Cortex of kidney (tissue), 1 donor: Measurements from ENCODE around the gene SGCD.

Experiments used
- DNase-seq: peaks from one replicate; lab custom pipeline; 2025; lab: John Stamatoyannopoulos, UW

SGCD gene

GRCh38 chr5:156361436-156362109 lies 34.6 kb downstream of the SGCD start:
- DNase-seq, result no peak

- no peak for DNase-seq
Measured at GRCh38 chr5:156363861-156364260, 36.9 kb downstream of the SGCD start.

DNA sequence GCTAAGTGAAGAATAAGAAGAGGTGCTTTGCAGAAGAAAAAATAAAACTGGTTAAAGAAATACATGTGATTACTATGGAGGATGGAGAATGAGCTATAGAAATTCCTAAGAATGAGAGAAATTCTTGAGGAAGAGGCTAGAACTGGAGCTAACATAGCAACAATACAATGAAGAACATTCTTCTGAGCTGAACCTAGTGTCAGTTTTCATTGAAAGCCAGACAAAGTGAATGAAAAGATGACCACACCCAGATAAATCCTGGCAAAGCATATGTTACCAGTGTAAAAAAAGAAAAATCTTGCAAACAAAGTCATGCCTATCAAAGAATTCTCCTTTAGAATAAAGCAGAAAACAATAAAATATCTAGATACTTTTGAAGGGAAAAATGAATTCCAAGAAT lies 39.6 kb downstream of the SGCD start:
- DNase-seq, result no peak

GRCh38 chr5:156367597-156367996 lies 40.6 kb downstream of the SGCD start:
- no peak for DNase-seq

DNA sequence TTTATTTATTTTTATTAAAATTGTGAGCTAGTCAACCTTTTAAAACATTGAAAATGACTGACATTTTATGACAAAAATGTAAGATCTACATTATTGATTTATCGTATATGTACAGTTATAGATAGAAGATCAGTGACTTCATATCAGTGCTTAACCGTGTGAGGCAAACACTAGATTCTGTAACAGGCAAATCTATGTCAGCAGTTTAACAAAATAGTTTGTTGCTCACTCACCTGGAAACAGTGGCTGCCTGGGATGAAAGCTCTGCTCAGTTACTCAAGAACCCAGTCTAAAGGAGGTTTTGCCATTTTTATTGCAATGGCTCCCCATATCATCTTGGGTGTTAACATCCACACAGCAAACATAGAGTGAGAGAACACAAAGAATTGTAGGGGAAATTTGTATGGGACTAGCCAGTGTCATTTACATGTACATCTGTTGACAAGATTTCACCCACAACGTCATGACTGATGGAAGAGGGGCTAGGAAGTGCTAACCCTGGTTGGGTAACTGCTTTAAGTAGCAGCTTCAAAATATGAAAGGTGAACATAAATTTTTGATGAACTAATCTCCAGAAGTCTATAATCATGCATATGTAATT lies 49.0 kb downstream of the SGCD start:
- no peak for DNase-seq

- DNase-seq, result no peak
Measured at GRCh38 chr5:156376751-156377150, 49.8 kb downstream of the SGCD start.

DNA sequence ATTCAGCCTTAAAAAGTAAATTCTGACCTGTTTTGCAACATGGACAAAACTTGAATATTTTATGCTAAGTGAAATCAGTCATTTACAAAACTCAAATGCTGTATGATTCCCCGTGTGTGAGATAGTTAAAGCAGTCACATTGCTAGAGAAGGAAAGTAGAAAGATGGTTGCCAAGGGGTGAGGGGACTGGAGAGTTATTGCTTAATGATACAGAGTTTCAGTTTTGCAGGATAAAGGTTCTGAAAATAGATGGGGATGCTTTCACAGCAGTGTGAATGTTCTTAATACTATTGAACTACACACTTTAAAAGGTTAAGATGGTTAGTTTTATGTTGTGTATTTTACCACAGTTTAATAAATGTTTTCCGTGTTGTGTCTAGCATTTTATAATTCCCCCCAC lies 51.2 kb downstream of the SGCD start:
- no peak for DNase-seq

DNA sequence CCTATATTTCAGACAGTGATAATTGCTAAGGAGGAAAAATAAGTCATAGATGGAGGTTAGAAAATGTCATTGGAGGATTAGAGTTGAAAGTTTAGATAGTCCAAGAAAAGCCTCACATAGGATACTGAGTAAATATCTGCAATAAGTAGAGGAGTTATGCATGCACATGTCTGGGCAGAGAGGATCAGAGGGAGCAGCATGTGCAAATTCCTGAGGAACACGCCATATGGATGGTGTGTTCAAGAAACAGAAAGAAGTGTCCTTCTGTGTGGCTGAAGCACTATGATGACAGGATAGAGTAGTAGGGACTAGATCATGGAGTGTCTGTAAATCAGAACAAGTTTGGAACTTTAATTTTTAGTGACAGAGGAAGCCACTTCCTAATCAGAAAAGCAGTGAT lies 52.2 kb downstream of the SGCD start:
- no peak for DNase-seq

DNA sequence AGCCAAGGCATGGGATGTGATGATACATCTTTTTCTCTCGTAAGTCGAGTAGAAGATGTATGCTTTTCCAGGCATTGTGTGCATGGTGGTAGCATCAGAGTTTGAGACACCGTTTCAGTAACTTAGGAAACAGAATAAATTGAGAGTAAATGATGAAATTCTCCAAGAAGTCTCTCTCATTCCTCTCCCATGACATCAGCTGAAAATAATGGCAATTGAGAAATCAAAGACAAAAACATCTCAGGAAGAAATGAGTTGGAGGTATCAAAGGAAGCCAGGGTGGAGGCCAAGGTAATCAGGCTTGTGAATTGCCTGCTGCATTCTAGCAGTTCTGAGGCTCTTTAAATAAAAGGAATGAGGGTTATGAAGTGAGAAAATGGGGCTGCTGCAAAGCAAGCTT lies 53.9 kb downstream of the SGCD start:
- no peak for DNase-seq

GRCh38 chr5:156383510-156384265 lies 56.7 kb downstream of the SGCD start:
- DNase-seq, result no peak

- no peak for DNase-seq
Measured at GRCh38 chr5:156385416-156385815, 58.5 kb downstream of the SGCD start.

- no peak for DNase-seq
Measured at GRCh38 chr5:156386976-156387375, 60.0 kb downstream of the SGCD start.

DNA sequence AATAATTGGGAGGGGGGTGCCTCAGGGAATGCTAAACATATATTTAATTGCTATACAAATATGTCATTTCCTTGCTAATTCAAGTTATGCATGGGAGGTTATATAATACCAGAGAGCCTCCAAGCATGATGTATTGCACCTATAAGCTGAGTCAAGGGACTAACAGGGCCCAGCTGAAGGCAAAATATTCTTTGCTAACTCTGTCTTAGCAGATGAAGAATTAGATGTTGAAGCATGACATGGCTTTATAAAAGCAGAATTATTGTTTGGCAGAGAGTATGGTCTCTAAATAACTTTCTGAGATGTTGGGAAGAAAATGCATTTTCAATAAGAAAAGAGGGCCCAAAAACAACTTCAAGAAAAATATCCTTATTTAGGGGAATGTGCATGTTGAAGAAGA lies 60.4 kb downstream of the SGCD start:
- no peak for DNase-seq

- DNase-seq, result no peak
Measured at GRCh38 chr5:156388233-156388632, 61.3 kb downstream of the SGCD start.

GRCh38 chr5:156391139-156391538 lies 64.2 kb downstream of the SGCD start:
- no peak for DNase-seq

- DNase-seq, result no peak
Measured at GRCh38 chr5:156393980-156394379, 67.0 kb downstream of the SGCD start.

GRCh38 chr5:156394642-156395305 lies 67.8 kb downstream of the SGCD start:
- DNase-seq, result no peak

GRCh38 chr5:156395306-156395675 lies 68.3 kb downstream of the SGCD start:
- DNase-seq, result no peak

DNA sequence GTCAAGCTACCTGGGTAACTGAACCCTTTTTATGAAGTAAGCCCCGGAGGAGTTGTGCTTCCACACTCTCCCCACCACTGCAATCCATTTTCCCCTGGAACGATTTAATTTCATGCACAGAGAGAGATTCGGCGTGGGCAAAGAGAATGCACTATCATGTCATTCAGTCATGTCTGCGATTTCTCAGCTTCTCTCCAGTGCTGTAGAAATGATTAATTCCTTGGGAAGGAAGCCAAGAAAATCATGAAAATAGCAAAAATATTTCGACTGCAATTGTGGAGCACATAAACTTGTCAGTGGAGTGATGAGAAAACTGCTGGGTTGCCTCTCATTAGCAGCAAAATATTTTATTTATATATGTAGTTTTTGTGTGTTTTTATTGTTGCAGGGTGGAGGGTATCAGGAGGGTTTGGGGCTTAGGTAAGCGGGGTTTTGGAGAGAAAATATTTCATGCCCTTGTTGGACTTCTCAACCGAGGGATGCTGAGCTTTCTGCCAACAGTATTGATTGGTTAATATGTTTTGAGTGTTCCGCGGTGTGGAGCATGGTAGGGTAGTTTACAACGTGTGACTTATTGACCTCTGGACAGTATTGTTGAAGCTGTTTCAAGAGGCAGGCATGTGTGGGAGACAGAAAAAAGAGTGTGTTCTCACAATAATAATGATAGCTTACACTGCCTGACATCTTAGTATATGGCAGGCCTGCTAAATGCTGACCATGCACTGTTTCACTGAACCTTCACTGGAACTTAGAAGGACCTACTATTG lies 69.3 kb downstream of the SGCD start:
- DNase-seq, result no peak

GRCh38 chr5:156396830-156397081 lies 69.8 kb downstream of the SGCD start:
- DNase-seq, result no peak

DNA sequence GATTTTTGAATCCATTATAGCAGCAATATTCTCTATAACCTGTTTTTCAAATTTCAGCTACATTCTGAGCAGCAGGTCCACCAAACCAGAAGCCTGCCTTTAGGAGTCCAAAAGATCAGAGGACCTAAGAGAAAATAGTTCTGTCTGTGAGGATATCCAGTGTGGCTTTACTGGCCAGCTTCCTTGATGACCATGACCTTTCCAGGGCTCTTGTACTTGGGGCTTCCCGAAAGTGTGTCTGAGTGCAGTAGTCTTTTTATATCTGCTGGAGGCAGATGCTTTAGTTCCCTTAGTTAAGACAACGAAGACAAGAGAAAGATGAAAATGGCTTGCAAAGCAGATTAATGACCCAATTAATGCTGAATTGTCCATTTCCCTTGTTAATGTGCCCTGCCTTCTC lies 72.4 kb downstream of the SGCD start:
- no peak for DNase-seq

- DNase-seq, result no peak
Measured at GRCh38 chr5:156400231-156400986, 73.4 kb downstream of the SGCD start.
